Bronchial epithelial cell (primary cell): ENCODE results near the gene GATAD2B. TPM values are rescaled to one million over a fixed set of nuclear protein-coding genes. Genes with fewer than 3 reads are reported as not detected.

Source experiments
- DNase-seq: peaks from one replicate; pipeline ENCODE4 v3.0.0-alpha.2; 2010; ENCODE audit warnings: low read depth
- FAIRE-seq: peaks from 2 replicates; lab custom pipeline; 2011; peaks lifted over from hg19 to GRCh38; lab: Jason Lieb, UNC
- H3K27me3 ChIP-seq: 2 replicates; pipeline ENCODE4 v1.5.1; 2011; ENCODE audit warnings: low read length; ENCODE audit not compliant: control insufficient read depth, insufficient read depth
- H3K36me3 ChIP-seq: 2 replicates; pipeline ENCODE4 v1.5.1; 2011; ENCODE audit warnings: low read length; ENCODE audit not compliant: control insufficient read depth, insufficient read depth
- H3K4me3 ChIP-seq: 2 replicates; pipeline ENCODE4 v1.5.1; 2011; ENCODE audit warnings: mild to moderate bottlenecking, low read depth, low read length, control low read depth
- total RNA-seq: library from RNA; depleted of rRNA; stranded (reverse); fragments of >200 nt; gene quantifications from 2 replicates; pipeline ENCODE4 v1.2.1, GENCODE V29; 2014
- TF ChIP-seq, protein P1 (sequence below): IDR thresholded peaks from 2 replicates; pipeline ENCODE4 v1.5.1; 2011; ENCODE audit warnings: mild to moderate bottlenecking, moderate library complexity, low read length, control low read depth, inconsistent platforms; ENCODE audit not compliant: insufficient read depth, severe bottlenecking

GATAD2B gene
- total RNA-seq, 1 donor from 2014 or later: 1.8 TPM

DNA sequence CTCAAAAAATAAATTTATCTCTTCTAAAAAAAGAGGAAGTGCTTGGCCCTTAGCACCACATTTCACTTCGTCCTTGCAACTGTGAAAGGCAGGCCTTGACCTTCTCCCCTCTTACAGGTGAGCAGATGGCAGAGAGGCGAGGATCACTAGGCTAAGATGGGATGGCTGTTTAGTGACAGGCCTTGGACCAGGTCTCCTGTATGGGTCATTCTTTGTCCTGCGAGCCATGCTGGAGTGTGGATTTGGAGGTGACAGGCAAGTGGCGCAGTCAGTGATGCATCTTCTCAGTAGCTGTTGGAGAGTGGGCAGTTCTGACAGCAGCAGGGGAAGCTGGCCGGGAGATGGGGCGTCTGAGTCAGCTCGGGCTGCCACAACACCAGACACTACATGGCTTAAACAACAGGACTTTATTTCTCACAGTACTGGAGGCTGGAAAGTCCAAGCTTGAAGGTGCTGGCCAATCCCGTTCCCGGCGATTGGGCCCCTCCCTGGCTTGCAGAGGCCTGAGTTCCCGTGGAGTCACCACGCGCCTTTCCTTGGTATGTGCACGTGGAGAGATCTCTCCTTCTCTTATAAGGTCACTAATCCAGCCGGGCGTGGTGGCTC lies 131.0 kb downstream of the GATAD2B start:
- Histone ChIP-seq H3K4me3 (no peak overlapping the region), H3K27me3 (no peaks in the 10 kb centered on the region), H3K36me3 (no peaks in the 10 kb centered on the region)
- no peak for FAIRE-seq
- peak; percentile 13 for DNase-seq
- TF ChIP-seq, protein P1, sequence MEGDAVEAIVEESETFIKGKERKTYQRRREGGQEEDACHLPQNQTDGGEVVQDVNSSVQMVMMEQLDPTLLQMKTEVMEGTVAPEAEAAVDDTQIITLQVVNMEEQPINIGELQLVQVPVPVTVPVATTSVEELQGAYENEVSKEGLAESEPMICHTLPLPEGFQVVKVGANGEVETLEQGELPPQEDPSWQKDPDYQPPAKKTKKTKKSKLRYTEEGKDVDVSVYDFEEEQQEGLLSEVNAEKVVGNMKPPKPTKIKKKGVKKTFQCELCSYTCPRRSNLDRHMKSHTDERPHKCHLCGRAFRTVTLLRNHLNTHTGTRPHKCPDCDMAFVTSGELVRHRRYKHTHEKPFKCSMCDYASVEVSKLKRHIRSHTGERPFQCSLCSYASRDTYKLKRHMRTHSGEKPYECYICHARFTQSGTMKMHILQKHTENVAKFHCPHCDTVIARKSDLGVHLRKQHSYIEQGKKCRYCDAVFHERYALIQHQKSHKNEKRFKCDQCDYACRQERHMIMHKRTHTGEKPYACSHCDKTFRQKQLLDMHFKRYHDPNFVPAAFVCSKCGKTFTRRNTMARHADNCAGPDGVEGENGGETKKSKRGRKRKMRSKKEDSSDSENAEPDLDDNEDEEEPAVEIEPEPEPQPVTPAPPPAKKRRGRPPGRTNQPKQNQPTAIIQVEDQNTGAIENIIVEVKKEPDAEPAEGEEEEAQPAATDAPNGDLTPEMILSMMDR: no peak

DNA sequence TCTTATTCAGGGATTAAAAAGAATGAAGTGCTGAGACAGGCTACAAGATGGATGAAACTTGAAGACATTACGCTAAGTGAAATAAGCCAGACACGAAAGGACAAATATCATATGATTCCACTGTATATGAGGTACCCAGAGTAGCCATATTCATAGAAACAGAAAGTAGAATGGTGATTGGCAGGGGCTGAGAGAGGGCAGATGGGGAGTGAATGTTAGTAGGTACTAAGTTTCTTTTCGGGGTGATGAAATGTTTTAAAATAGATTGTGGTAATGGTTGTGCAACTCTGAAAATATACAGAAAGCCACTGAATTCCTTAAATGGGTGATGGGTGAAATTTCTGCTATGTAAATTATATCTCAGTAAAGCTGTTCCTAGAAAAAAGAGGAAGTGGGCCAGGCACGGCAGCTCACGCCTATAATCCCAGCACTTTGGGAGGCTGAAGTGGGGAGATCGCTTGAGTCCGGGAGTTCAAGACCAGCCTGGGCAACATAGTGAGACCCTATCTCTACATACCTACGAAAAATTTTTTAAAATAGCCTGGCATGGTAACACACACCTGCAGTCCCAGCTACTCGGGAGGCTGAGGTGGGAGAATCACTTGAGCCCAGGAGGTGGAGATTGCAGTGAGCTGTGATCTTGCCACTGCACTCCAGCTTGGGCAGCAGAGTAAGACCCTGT lies 131.7 kb downstream of the GATAD2B start:
- TF ChIP-seq, protein P1: no peak
- Histone ChIP-seq H3K27me3 (no peaks in the 10 kb centered on the region), H3K4me3 (no peak overlapping the region), H3K36me3 (no peaks in the 10 kb centered on the region)
- FAIRE-seq (no peak), DNase-seq (no peak)

DNA sequence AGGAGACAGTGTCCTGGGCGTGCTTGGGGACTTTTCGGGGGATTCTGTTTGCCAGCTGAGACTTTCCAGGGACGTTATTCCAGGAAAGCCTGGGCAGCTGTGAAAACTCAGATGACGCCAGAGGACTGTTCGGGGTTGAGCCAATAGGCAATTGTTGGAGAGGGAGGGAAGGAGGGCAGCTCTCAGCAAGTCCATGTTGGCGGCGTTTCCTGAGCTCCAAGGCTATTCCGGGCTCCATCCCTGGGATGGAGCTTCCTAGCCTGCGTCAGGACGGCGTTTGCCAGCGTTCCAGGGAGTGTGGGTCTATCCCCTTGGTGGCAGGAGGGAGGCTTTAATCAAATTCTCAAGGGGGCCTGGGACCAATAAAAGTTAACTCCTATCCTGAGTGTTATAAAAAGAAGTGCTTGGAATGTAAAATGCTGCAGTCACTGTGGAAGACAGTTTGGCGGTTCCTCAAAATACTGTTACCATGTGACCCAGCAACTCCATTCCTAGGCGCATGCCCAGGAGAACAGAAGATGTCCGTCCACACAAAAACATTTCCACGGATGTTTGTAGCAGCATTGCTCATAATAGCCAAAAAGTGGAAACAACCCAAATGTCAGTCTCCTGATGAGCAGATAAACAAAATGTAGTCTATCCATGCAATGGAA lies 132.3 kb downstream of the GATAD2B start:
- no peak for DNase-seq
- TF ChIP-seq, protein P1: no peak
- no peak for FAIRE-seq
- H3K4me3 ChIP-seq: no peak overlapping the region
- no peaks in the 10 kb centered on the region for H3K36me3 ChIP-seq
- H3K27me3 ChIP-seq: no peaks in the 10 kb centered on the region

DNA sequence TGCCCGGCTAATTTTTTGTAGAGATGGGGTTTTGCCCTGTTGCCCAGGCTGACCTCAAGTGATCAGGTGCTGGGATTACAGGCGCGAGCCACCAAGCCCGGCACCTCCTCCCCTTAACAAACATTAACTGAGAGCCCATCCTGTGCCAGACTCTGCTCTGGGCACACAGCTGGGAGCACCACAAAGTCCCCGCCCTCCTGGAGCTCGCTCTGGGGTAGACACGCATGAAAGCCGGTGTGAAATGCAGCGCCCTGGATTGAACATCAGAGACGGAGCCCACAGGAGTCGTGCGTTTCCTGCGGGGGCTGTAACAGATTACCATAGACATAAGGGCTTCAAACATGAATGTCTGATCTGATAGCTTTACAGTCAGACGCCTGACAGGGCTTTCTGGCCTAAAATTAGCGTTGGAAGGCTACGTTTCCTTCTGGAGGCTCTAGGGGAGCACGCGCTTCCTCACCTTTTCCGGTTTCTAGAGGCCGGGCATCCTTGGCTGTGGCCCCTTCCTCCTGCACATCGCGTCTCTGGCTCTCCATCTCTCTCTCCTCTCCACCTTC lies 133.2 kb downstream of the GATAD2B start:
- Histone ChIP-seq H3K27me3 (no peaks in the 10 kb centered on the region), H3K4me3 (no peak overlapping the region), H3K36me3 (no peaks in the 10 kb centered on the region)
- TF ChIP-seq, protein P1: no peak
- DNase-seq: no peak
- FAIRE-seq: no peak

DNA sequence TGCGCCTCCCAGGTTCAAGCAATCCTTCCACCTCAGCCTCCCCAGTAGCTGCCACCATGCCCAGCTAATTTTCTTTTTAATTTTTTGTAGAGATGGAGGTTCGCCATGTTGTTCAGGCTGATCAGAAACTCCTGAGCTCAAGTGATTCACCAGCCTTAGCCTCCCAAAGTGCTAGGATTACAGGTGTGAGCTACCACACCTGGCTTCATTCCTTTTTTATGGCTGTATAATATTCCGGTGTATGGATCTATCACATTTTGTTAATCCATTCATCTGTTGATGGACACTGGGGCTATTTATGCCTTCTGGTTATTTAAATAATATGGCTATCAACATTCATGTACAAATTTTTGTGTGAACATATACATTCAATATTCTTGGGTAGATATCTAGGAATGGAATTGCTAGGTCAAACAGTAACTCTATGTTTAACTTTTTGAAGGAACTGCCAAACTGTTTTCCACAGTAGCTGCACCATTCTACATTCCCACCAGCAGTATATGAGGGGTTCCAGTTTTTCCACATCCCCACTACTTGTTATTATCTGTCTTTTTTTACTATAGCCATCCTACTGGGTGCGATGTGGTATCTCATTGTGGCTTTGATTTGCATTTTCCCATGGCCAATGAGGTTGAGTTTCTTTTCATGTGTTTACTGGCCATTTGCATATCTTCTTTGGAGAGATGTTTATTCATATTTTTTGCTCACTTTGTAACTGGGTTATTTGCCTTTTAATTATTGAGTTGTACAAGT lies 136.6 kb downstream of the GATAD2B start:
- Histone ChIP-seq H3K4me3 (no peak overlapping the region), H3K36me3 (no peaks in the 10 kb centered on the region), H3K27me3 (no peaks in the 10 kb centered on the region)
- FAIRE-seq (no peak), DNase-seq (no peak)
- TF ChIP-seq, protein P1: no peak
